HEK293 (cell line): Measurements from ENCODE around the gene PLA2G4D.

Experiments used
- CTCF ChIA-PET: fragments of 350-600 bp; formaldehyde crosslinking; extraction: SDS; loops from one replicate; lab custom pipeline; 2021; ENCODE audit warnings: antibody characterized with exemption; lab: Yijun Ruan, JAX
- POLR2A ChIA-PET: fragments of 300-600 bp; formaldehyde crosslinking; extraction: SDS; loops from one replicate; lab custom pipeline; 2020; ENCODE audit warnings: antibody characterized with exemption, inconsistent platforms; lab: Yijun Ruan, JAX
- H3K27ac ChIP-seq: fragments of 200-500 bp; sonication (Bioruptor generic); 2 replicates; pipeline ENCODE4 v1.5.1; 2014; ENCODE audit warnings: low read depth, low read length, control low read depth, inconsistent platforms; ENCODE audit errors: extremely low read depth
- H3K36me3 ChIP-seq, 2 experiments: fragments of 200-500 bp in 1 of 2; sonication (Bioruptor generic) in 1 of 2; 1 replicate in 1 of 2; 2 replicates in 1 of 2; pipeline ENCODE4 v1.5.1; 2014 to 2017; ENCODE audit warnings: inconsistent platforms in 2 of 2, low read length in 2 of 2; ENCODE audit not compliant: control insufficient read depth in 2 of 2, insufficient read depth in 1 of 2
- H3K4me1 ChIP-seq: fragments of 200-500 bp; sonication (Bioruptor generic); 2 replicates; pipeline ENCODE4 v1.5.1; 2014; ENCODE audit warnings: mild to moderate bottlenecking, low read length, inconsistent platforms; ENCODE audit not compliant: control insufficient read depth, insufficient read depth
- H3K4me3 ChIP-seq: 2 replicates; pipeline ENCODE4 v1.5.1; 2011; ENCODE audit warnings: low read depth, mild to moderate bottlenecking, control low read depth, low read length, moderate library complexity
- H3K9me3 ChIP-seq: fragments of 200-500 bp; sonication (Bioruptor generic); 2 replicates; pipeline ENCODE4 v1.5.1; 2014; ENCODE audit warnings: low read depth, low read length, inconsistent platforms; ENCODE audit not compliant: control insufficient read depth, insufficient read depth
- BCL11A ChIP-seq: fragments of 450-650 bp; formaldehyde crosslinking; IDR thresholded peaks from 2 replicates; pipeline ENCODE4 v1.5.1; 2016; ENCODE audit warnings: low read depth, missing biosample characterization, missing genetic modification characterization
- KLF9 ChIP-seq: fragments of 450-650 bp; formaldehyde crosslinking; IDR thresholded peaks from 2 replicates; pipeline ENCODE4 v1.5.1; 2016; ENCODE audit warnings: missing biosample characterization, missing genetic modification characterization, low read depth
- MZF1 ChIP-seq: fragments of 450-650 bp; formaldehyde crosslinking; IDR thresholded peaks from 2 replicates; pipeline ENCODE4 v1.5.1; 2017; ENCODE audit warnings: missing biosample characterization, missing genetic modification characterization, borderline replicate concordance
- REPIN1 ChIP-seq: fragments of 450-650 bp; formaldehyde crosslinking; IDR thresholded peaks from 2 replicates; pipeline ENCODE4 v1.5.1; 2017; ENCODE audit warnings: missing biosample characterization, missing genetic modification characterization, low read depth
- SALL2 ChIP-seq: fragments of 450-650 bp; formaldehyde crosslinking; IDR thresholded peaks from 2 replicates; pipeline ENCODE4 v1.5.0; 2017; ENCODE audit warnings: missing biosample characterization, mild to moderate bottlenecking, missing genetic modification characterization, borderline replicate concordance
- SCRT1 ChIP-seq: fragments of 450-650 bp; formaldehyde crosslinking; IDR thresholded peaks from 2 replicates; pipeline ENCODE4 v1.5.1; 2016; ENCODE audit warnings: missing biosample characterization, missing genetic modification characterization, borderline replicate concordance
- SP2 ChIP-seq: fragments of 450-650 bp; formaldehyde crosslinking; IDR thresholded peaks from 2 replicates; pipeline ENCODE4 v1.5.1; 2016; ENCODE audit warnings: missing biosample characterization, missing genetic modification characterization
- ZBTB11 ChIP-seq: fragments of 450-650 bp; formaldehyde crosslinking; conservative IDR thresholded peaks from 2 replicates; pipeline ENCODE4 v1.5.1; 2016; ENCODE audit warnings: low read depth, missing biosample characterization, missing genetic modification characterization
- ZBTB44 ChIP-seq: fragments of 450-650 bp; IDR thresholded peaks from 2 replicates; pipeline ENCODE4 v1.5.1; 2018; ENCODE audit warnings: missing biosample characterization, mild to moderate bottlenecking, missing genetic modification characterization
- ZFHX2 ChIP-seq: fragments of 450-650 bp; formaldehyde crosslinking; conservative IDR thresholded peaks from 2 replicates; pipeline ENCODE4 v1.5.1; 2016; ENCODE audit warnings: missing biosample characterization, missing genetic modification characterization
- ZFP41 ChIP-seq: fragments of 450-650 bp; formaldehyde crosslinking; IDR thresholded peaks from 2 replicates; pipeline ENCODE4 v1.5.1; 2016; ENCODE audit warnings: missing biosample characterization, missing genetic modification characterization, borderline replicate concordance
- ZNF133 ChIP-seq: fragments of 450-650 bp; formaldehyde crosslinking; IDR thresholded peaks from 2 replicates; pipeline ENCODE4 v1.5.1; 2016; ENCODE audit warnings: missing biosample characterization, missing genetic modification characterization
- ZNF138 ChIP-seq: fragments of 450-650 bp; formaldehyde crosslinking; IDR thresholded peaks from 2 replicates; pipeline ENCODE4 v1.5.1; 2016; ENCODE audit warnings: missing biosample characterization, missing genetic modification characterization, borderline replicate concordance
- ZNF157 ChIP-seq: fragments of 450-650 bp; formaldehyde crosslinking; IDR thresholded peaks from 2 replicates; pipeline ENCODE4 v1.5.1; 2016; ENCODE audit warnings: missing biosample characterization, missing genetic modification characterization
- ZNF223 ChIP-seq: fragments of 450-650 bp; formaldehyde crosslinking; IDR thresholded peaks from 2 replicates; pipeline ENCODE4 v1.5.1; 2016; ENCODE audit warnings: missing biosample characterization, missing genetic modification characterization
- ZNF354C ChIP-seq: fragments of 450-650 bp; formaldehyde crosslinking; IDR thresholded peaks from 2 replicates; pipeline ENCODE4 v1.5.1; 2016; ENCODE audit warnings: missing biosample characterization, missing genetic modification characterization, low read depth, borderline replicate concordance
- ZNF529 ChIP-seq: fragments of 450-650 bp; formaldehyde crosslinking; IDR thresholded peaks from 2 replicates; pipeline ENCODE4 v1.5.1; 2017; ENCODE audit warnings: missing genetic modification characterization, missing biosample characterization; ENCODE audit not compliant: insufficient replicate concordance
- ZNF530 ChIP-seq: fragments of 450-650 bp; formaldehyde crosslinking; IDR thresholded peaks from 2 replicates; pipeline ENCODE4 v1.5.1; 2016; ENCODE audit warnings: low read depth, missing biosample characterization, missing genetic modification characterization
- ZNF623 ChIP-seq: fragments of 450-650 bp; formaldehyde crosslinking; IDR thresholded peaks from 2 replicates; pipeline ENCODE4 v1.5.1; 2016; ENCODE audit warnings: missing biosample characterization, missing genetic modification characterization
- ZNF626 ChIP-seq: fragments of 450-650 bp; sonication (Bioruptor Pico); formaldehyde crosslinking; IDR thresholded peaks from 2 replicates; pipeline ENCODE4 v1.5.1; 2018; ENCODE audit warnings: missing biosample characterization, missing genetic modification characterization, inconsistent platforms
- ZNF792 ChIP-seq: fragments of 450-650 bp; formaldehyde crosslinking; IDR thresholded peaks from 2 replicates; pipeline ENCODE4 v1.5.1; 2016; ENCODE audit warnings: missing biosample characterization, missing genetic modification characterization
- ZSCAN16 ChIP-seq: fragments of 450-650 bp; formaldehyde crosslinking; IDR thresholded peaks from 2 replicates; pipeline ENCODE4 v1.5.1; 2016; ENCODE audit warnings: missing biosample characterization, missing genetic modification characterization
- ZSCAN30 ChIP-seq: fragments of 450-650 bp; IDR thresholded peaks from 2 replicates; pipeline ENCODE4 v1.5.1; 2018; ENCODE audit warnings: missing biosample characterization, mild to moderate bottlenecking, missing genetic modification characterization, moderate library complexity
- TF ChIP-seq, protein P1 (sequence below): fragments of 450-650 bp; formaldehyde crosslinking; IDR thresholded peaks from 2 replicates; pipeline ENCODE4 v1.5.1; 2016; ENCODE audit warnings: missing biosample characterization, missing genetic modification characterization

The PLA2G4D gene

GRCh38 chr15:42033214-42033873 is 61.0 kb downstream of the PLA2G4D start:
- Histone ChIP-seq H3K4me3 (no peak overlapping the region), H3K4me1 (no peaks in the 10 kb centered on the region), H3K27ac (no peak overlapping the region), H3K36me3 (no peaks in the 10 kb centered on the region), H3K9me3 (no peaks in the 10 kb centered on the region)
- ChIA-PET POLR2A (no interaction called here), CTCF (no interaction called here)
- TF ChIP-seq ZNF530 (no peak), ZNF529 (tag by site-specific recombination) (no peak), ZNF626 (tag by site-specific recombination) (no peak), SP2 (no peak), ZBTB11 (tag by site-specific recombination) (no peak), KLF9 (tag by site-specific recombination) (no peak), SCRT1 (tag by site-specific recombination) (no peak), ZNF792 (tag by site-specific recombination) (no peak), ZNF623 (tag by site-specific recombination) (no peak), ZNF157 (tag by site-specific recombination) (no peak), ZNF133 (no peak), MZF1 (tag by site-specific recombination) (no peak), ZNF223 (tag by site-specific recombination) (no peak), ZSCAN30 (no peak), BCL11A (tag by site-specific recombination) (no peak)
- TF ChIP-seq, protein P1, sequence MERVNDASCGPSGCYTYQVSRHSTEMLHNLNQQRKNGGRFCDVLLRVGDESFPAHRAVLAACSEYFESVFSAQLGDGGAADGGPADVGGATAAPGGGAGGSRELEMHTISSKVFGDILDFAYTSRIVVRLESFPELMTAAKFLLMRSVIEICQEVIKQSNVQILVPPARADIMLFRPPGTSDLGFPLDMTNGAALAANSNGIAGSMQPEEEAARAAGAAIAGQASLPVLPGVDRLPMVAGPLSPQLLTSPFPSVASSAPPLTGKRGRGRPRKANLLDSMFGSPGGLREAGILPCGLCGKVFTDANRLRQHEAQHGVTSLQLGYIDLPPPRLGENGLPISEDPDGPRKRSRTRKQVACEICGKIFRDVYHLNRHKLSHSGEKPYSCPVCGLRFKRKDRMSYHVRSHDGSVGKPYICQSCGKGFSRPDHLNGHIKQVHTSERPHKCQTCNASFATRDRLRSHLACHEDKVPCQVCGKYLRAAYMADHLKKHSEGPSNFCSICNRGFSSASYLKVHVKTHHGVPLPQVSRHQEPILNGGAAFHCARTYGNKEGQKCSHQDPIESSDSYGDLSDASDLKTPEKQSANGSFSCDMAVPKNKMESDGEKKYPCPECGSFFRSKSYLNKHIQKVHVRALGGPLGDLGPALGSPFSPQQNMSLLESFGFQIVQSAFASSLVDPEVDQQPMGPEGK (tag by site-specific recombination): no peak
- TF ChIP-seq, all 188 proteins: peak for 0

DNA sequence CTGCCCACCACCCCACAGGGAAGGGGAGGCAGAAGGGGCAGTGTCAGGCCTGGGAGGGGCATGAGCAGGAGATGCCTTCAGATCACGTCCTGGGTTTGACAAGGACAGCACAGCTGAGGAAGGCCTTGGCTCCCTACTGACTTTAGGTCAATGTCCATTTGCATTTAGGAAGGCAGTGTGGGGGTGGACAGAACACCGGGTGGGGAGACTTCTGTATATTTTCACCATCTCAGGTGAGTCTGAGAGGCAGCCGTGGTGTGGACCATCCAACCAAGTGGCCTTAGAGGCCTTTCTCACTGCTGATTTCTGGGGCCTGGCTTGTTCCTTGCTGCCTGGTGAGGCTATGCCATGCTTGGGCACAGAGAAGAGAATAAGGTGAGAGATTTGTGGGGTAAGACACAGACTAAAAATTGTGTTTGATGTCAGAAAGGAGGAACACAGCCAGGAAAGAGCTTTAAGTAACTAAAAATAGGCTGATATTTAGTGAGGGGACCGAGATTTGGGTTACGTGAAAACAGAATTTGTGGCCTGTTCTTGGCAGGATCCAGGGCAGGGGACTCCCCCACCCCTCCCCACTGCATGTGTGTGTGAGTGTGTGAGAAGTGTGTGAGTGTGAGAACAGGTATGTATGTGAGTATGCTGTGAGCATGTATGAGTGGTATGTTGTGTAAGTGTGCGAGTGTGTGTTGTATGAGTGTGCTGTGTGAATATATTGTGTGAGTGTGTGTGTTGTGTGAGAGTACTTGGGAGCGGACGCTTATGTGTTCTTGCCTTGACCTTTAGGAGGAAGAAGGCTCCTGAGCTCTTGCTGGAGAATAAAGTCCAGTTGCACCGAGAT is 61.8 kb downstream of the PLA2G4D start:
- Histone ChIP-seq H3K27ac (no peak overlapping the region), H3K36me3 (no peaks in the 10 kb centered on the region), H3K4me3 (no peak overlapping the region), H3K9me3 (no peaks in the 10 kb centered on the region), H3K4me1 (no peaks in the 10 kb centered on the region)
- ChIA-PET POLR2A (no interaction called here), CTCF (no interaction called here)
- TF ChIP-seq ZSCAN16 (tag by site-specific recombination) (no peak), ZNF354C (tag by site-specific recombination) (no peak), SALL2 (tag by site-specific recombination) (no peak), ZBTB44 (tag by site-specific recombination) (no peak), ZFP41 (tag by site-specific recombination) (no peak), ZFHX2 (tag by site-specific recombination) (no peak), ZNF138 (tag by site-specific recombination) (no peak), REPIN1 (no peak)
- TF ChIP-seq, protein P1 (tag by site-specific recombination): no peak
